BLaER1 treated with 17β-estradiol and CSF1 and Interleukin-3, amounts not matched to agents 10 nM and 100 nM (cell line): ENCODE data around the gene OPA3.
A peak's percentile ranks its signal among the peaks of the same experiment; 100 is the strongest.

Experiments used
- H3K27ac ChIP-seq, 11 experiments: shearing (Covaris generic); formaldehyde crosslinking; 2 replicates each; pipeline ENCODE4 v1.8.1; 2022
- H3K27me3 ChIP-seq, 11 experiments: shearing (Covaris generic); formaldehyde crosslinking; 2 replicates each; pipeline ENCODE4 v1.8.1; 2022
- H3K36me3 ChIP-seq, 11 experiments: shearing (Covaris generic); formaldehyde crosslinking; 2 replicates each; pipeline ENCODE4 v1.8.1; 2022
- H3K4me1 ChIP-seq, 10 experiments: shearing (Covaris generic); formaldehyde crosslinking; 2 replicates each; pipeline ENCODE4 v1.8.1; 2022
- H3K4me2 ChIP-seq, 11 experiments: shearing (Covaris generic); formaldehyde crosslinking; 2 replicates each; pipeline ENCODE4 v1.8.1; 2022
- H3K4me3 ChIP-seq, 10 experiments: shearing (Covaris generic); formaldehyde crosslinking; 2 replicates each; pipeline ENCODE4 v1.8.1; 2022
- H3K9ac ChIP-seq, 11 experiments: shearing (Covaris generic); formaldehyde crosslinking; 2 replicates each; pipeline ENCODE4 v1.8.1; 2022
- H3K9me3 ChIP-seq, 11 experiments: shearing (Covaris generic); formaldehyde crosslinking; replicated peaks in 1 of 11; 2 replicates each; pipeline ENCODE4 v1.8.1; 2022
- H4K20me1 ChIP-seq, 11 experiments: shearing (Covaris generic); formaldehyde crosslinking; 2 replicates each; pipeline ENCODE4 v1.8.1; 2022
- Cebpa-rat ChIP-seq, 11 experiments: shearing (Covaris generic); IDR thresholded peaks; 2 replicates each; pipeline ENCODE4 v1.8.1; 2022

Gene OPA3

DNA sequence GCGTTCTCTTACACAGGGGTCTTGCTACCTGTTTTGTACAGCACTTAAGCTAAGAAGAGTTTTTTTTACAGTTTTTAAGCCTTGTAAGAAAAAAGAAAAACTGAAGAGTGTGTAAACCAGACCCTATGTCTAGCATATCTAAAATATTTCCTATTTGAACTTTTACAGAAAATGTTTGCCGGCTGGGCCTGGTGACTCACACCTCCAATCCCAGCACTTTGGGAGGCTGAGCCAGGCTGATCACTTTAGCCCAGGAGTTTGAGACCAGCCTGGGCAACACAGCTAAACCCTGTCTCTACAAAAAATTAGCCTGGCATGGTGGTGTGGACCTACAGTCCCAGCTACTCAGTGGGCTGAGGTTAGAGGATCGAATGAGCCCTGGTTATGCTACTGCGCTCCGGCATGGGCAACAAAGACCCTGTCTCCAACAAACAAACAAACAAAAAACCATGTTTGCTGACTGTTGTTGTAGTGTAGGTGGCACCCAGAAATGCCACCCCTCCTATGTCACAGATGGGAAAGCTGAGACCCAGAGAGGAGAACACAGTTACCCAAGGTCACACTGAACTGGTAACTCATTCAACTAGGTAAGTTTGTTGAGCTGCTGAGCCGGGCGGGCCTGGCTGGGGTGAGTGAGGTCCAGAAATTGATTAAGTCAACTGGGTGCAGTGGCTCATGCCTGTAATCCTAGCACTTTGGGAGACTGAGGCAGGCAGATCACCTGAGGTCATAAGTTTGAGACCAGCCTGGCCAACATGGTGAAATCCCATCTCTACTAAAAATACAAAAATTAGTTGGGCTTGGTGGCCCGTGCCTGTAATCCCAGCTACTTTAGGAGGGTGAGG lies 79.2 kb downstream of the OPA3 start:
- Histone ChIP-seq H4K20me1 (peaks cover 3 to 25% (median 19%) of the 10 kb centered on the region in 11 experiments; a peak in 17 of 22 replicates), H3K27me3 (peaks cover 0 to 10% (median 5%) of the 10 kb centered on the region in 11 experiments; a peak in 10 of 22 replicates), H3K9me3 (no peaks in the 10 kb centered on the region), H3K4me1 (peaks cover 38 to 66% (median 51%) of the 10 kb centered on the region in 10 experiments), H3K4me2 (peak overlapping the region; percentile 83 to 99 (median 94)), H3K27ac (peak overlapping the region in 6 of 11 experiments; percentile 88 to 94 (median 91); a peak in 9 of 22 replicates), H3K4me3 (peak overlapping the region in 8 of 10 experiments; percentile 80 to 99 (median 96); a peak in 9 of 20 replicates), H3K36me3 (peaks cover 0 to 16% (median 3%) of the 10 kb centered on the region in 11 experiments; a peak in 11 of 22 replicates), H3K9ac (peak overlapping the region in 7 of 11 experiments; percentile 57 to 95 (median 93); a peak in 10 of 22 replicates)
- TF ChIP-seq Cebpa-rat (IDR thresholded peaks at IDR 0.05) = no peak

DNA sequence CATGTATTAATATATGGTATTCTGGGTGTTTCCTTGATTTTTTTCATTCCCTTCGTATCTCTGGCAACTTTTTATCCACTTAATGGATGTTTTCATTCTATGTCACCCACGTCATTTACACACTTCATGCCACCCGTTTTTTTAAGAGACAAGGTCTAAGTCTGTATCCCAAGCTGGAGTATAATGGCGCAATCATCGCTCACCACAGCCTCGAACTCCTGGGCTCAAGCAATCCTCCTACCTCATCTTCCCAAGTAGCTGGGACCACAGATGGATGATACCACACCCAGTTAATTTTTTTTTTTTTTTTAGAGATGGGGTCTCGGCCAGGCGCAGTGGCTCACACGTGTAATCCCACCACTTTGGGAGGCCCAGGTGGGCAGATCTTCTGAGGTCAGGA lies 80.7 kb downstream of the OPA3 start:
- Histone ChIP-seq H3K9me3 (peaks cover 0 to 6% (median 0%) of the 10 kb centered on the region in 11 experiments; a peak in 1 of 22 replicates), H4K20me1 (peaks cover 0 to 24% (median 14%) of the 10 kb centered on the region in 11 experiments; a peak in 13 of 22 replicates), H3K9ac (0 out of 22 replicates have a peak overlapping the region, but pooled peaks of 1 of the 11 experiments have one; percentile 69), H3K4me3 (no peak overlapping the region), H3K4me1 (peaks cover 27 to 73% (median 50%) of the 10 kb centered on the region in 10 experiments), H3K27me3 (peaks cover 10 to 25% (median 19%) of the 10 kb centered on the region in 11 experiments), H3K27ac (0 out of 22 replicates have a peak overlapping the region, but pooled peaks of 1 of the 11 experiments have one; percentile 3), H3K36me3 (peaks cover 0 to 4% (median 0%) of the 10 kb centered on the region in 11 experiments; a peak in 2 of 22 replicates), H3K4me2 (peak overlapping the region in 5 of 11 experiments; percentile 4 to 99 (median 94); a peak in 9 of 22 replicates)
- TF ChIP-seq Cebpa-rat (IDR thresholded peaks at IDR 0.05) = peak in 2 of 11 experiments; percentile 9 to 60; a peak in 1 of 22 replicates

DNA sequence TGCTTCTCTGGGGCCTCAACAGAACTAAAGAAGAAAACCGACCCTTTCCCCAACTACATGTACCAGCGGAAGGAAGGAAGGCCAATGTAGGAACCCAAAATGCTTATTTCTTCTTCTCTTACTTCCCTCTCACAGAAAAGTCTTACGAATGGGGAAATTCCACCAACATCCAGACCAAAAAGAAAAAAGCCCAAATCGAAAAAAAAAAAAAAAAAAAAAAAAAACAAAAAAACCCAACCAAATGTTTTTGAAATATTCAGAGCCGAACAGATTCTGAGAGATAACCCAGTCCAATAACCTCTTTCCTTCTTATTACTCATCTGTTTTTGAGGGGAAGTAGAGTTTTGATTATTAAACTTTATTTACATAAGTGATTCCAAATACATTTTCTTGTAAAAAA lies 82.5 kb downstream of the OPA3 start:
- no peak overlapping the region; a peak in 1 of 20 replicates for H3K4me3 ChIP-seq
- H3K36me3 ChIP-seq = no peaks in the 10 kb centered on the region
- peaks cover 0 to 9% (median 0%) of the 10 kb centered on the region in 11 experiments; a peak in 1 of 22 replicates for H3K9me3 ChIP-seq
- peak overlapping the region in 3 of 11 experiments; percentile 48 to 72 (median 69); a peak in 6 of 22 replicates for H3K9ac ChIP-seq
- no peak for TF ChIP-seq Cebpa-rat (IDR thresholded peaks at IDR 0.05)
- peak overlapping the region in 4 of 11 experiments; percentile 43 to 85 (median 76); a peak in 7 of 22 replicates for H3K27ac ChIP-seq
- peak overlapping the region; percentile 39 to 99 (median 64); a peak in 21 of 22 replicates for H3K4me2 ChIP-seq
- peaks cover 23 to 43% (median 35%) of the 10 kb centered on the region in 11 experiments for H3K27me3 ChIP-seq
- peaks cover 0 to 21% (median 10%) of the 10 kb centered on the region in 11 experiments; a peak in 9 of 22 replicates for H4K20me1 ChIP-seq
- peaks cover 38 to 89% (median 68%) of the 10 kb centered on the region in 10 experiments for H3K4me1 ChIP-seq

DNA sequence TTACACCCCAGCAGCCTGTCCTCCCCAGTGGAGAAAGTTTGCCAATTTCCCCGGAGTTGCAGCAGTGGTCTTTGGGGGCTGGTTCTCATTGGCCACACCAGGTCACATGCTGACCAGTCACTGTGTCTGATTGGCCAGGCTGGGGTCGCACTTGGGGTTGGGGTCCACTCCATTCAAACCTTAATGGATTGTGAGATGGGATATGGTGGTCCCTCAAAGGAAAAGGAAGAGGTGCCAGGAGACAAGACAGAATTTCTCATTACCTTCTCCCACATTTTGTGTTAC lies 82.9 kb downstream of the OPA3 start:
- Histone ChIP-seq H3K36me3 (no peaks in the 10 kb centered on the region), H3K9ac (peak overlapping the region in 3 of 11 experiments; percentile 48 to 72 (median 69); a peak in 5 of 22 replicates), H3K27ac (peak overlapping the region in 4 of 11 experiments; percentile 43 to 85 (median 76); a peak in 7 of 22 replicates), H3K4me2 (peak overlapping the region; percentile 39 to 99 (median 64); a peak in 21 of 22 replicates), H3K4me3 (no peak overlapping the region; a peak in 1 of 20 replicates), H3K9me3 (peaks cover 0 to 9% (median 0%) of the 10 kb centered on the region in 11 experiments; a peak in 1 of 22 replicates), H3K4me1 (peaks cover 38 to 90% (median 69%) of the 10 kb centered on the region in 10 experiments), H4K20me1 (peaks cover 0 to 21% (median 10%) of the 10 kb centered on the region in 11 experiments; a peak in 10 of 22 replicates), H3K27me3 (peaks cover 23 to 44% (median 36%) of the 10 kb centered on the region in 11 experiments)
- TF ChIP-seq Cebpa-rat (IDR thresholded peaks at IDR 0.05) = no peak

DNA sequence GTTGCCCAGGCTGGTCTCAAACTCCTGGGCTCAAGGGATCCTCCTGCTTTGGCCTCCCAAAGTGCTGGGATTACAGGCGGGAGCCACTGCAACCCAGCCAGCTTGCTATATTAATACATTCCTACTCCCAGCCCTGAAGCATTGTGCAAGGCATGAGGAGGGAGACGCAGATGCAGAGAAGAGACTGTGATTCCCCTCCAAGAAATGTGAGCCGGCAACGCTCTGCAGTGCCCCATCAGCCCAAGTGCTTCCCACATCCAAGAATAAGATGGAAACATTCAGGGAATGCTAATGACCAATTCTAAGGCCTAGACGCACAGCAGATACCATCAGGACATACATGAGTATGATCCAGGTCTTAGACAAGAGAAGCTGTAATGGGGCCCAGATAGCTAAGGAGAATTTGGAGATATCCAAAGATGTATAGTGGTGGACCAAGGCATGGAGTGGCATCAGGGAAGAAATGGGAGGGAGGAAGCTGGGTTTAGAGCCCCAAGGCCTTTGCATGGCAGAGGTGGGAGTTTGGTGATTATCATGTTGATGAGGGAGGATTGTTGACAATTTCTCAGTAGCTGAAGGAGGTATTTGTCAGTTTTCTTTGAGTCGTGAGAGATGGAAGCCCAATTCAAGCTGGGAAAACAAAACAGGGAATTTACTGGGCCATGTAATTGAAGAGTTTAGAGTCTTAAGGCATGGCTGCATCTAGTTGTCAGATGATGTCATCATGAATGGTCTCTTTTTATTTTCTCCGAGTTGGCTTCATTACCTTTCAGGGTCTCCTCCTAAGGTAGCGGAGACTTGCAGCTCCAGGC lies 83.5 kb downstream of the OPA3 start:
- Histone ChIP-seq H3K9me3 (peaks cover 0 to 9% (median 0%) of the 10 kb centered on the region in 11 experiments; a peak in 1 of 22 replicates), H3K27me3 (peaks cover 28 to 50% (median 41%) of the 10 kb centered on the region in 11 experiments), H4K20me1 (peaks cover 0 to 22% (median 10%) of the 10 kb centered on the region in 11 experiments; a peak in 13 of 22 replicates), H3K4me1 (peaks cover 40 to 93% (median 67%) of the 10 kb centered on the region in 10 experiments), H3K36me3 (no peaks in the 10 kb centered on the region), H3K27ac (peak overlapping the region in 3 of 11 experiments; percentile 73 to 85 (median 79); a peak in 6 of 22 replicates), H3K4me2 (peak overlapping the region in 10 of 11 experiments; percentile 39 to 99 (median 66); a peak in 20 of 22 replicates), H3K4me3 (peak overlapping the region in 1 of 10 experiments; percentile 20; a peak in 1 of 20 replicates), H3K9ac (peak overlapping the region in 2 of 11 experiments; percentile 69 to 72; a peak in 2 of 22 replicates)
- no peak for TF ChIP-seq Cebpa-rat (IDR thresholded peaks at IDR 0.05)

DNA sequence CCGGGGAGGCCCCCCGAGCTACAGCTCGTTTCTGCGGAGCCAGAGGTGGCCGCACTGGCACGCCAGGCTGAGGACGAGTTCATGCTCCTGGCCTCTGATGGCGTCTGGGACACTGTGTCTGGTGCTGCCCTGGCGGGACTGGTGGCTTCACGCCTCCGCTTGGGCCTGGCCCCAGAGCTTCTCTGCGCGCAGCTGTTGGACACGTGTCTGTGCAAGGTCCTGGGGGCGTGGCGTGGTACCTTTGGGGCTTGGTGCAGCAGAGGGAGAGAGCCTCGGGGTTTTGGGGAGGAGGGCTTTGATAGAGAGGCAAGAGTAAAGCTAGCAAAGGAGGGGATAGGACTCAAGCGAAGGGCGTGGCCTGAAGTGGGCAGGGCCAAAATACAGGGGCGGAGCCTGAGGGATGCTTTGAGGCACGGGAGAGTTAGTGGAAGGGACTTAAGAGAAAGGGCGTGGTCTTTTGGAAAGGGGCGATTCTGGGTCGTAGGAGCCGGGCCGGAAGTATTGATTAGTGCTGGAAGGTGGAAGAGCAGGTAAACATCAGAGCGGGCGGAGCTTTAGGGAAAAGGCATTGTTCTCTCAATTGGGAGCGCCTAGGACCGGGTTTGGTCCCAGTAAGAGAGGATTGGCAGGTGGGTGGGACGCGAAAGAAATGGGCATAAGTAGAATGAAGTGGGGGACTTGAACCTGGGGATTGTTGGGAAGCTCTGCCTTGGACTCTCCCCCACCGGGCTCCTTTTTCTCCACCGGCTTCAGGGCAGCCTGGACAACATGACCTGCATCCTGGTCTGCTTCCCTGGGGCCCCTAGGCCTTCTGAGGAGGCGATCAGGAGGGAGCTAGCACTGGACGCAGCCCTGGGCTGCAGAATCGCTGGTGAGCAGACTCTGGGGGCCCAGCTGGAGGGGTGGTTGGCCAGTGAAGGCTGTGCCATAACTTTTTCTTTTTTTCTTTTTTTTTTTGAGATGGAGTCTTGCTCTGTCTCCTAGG lies 85.1 kb downstream of the OPA3 start:
- no peak for TF ChIP-seq Cebpa-rat (IDR thresholded peaks at IDR 0.05)
- H3K9me3 ChIP-seq = peaks cover 0 to 9% (median 0%) of the 10 kb centered on the region in 11 experiments; a peak in 1 of 22 replicates
- peak overlapping the region in 7 of 10 experiments; percentile 21 to 89 (median 46); a peak in 8 of 20 replicates for H3K4me3 ChIP-seq
- peaks cover 34 to 82% (median 56%) of the 10 kb centered on the region in 10 experiments for H3K4me1 ChIP-seq
- peaks cover 43 to 66% (median 58%) of the 10 kb centered on the region in 11 experiments for H3K27me3 ChIP-seq
- H3K9ac ChIP-seq = no peak overlapping the region
- H4K20me1 ChIP-seq = peaks cover 0 to 36% (median 19%) of the 10 kb centered on the region in 11 experiments; a peak in 13 of 22 replicates
- no peak overlapping the region for H3K27ac ChIP-seq
- peaks cover 0 to 6% (median 0%) of the 10 kb centered on the region in 11 experiments; a peak in 4 of 22 replicates for H3K36me3 ChIP-seq
- H3K4me2 ChIP-seq = peak overlapping the region; percentile 76 to 100 (median 97)
